H9 (cell line): Measurements from ENCODE around the gene CCDC92. TPM values are rescaled to one million over a fixed set of nuclear protein-coding genes. Genes with fewer than 3 reads are reported as not detected.

Experiments
- DNase-seq: peaks from one replicate; pipeline ENCODE4 v3.0.0-alpha.2; 2017
- H2AFZ ChIP-seq: one replicate; pipeline ENCODE4 v1.6.1; 2013; ENCODE audit warnings: mild to moderate bottlenecking, low read length, control low read depth, moderate library complexity
- H2AK5ac ChIP-seq: 2 replicates; pipeline ENCODE4 v1.6.1; 2013; ENCODE audit warnings: low read length, control low read depth, mixed read lengths; ENCODE audit not compliant: insufficient read length
- H2BK120ac ChIP-seq: one replicate; pipeline ENCODE4 v1.6.1; 2013; ENCODE audit warnings: low read depth, mild to moderate bottlenecking, low read length, control low read depth, inconsistent platforms; ENCODE audit not compliant: poor library complexity, severe bottlenecking
- H2BK12ac ChIP-seq: 2 replicates; pipeline ENCODE4 v1.6.1; 2013; ENCODE audit warnings: low read length, control low read depth, mixed read lengths, low read depth; ENCODE audit not compliant: insufficient read length
- H2BK15ac ChIP-seq: 2 replicates; pipeline ENCODE4 v1.6.1; 2013; ENCODE audit warnings: low read depth, low read length, control low read depth
- H2BK20ac ChIP-seq: one replicate; pipeline ENCODE4 v1.6.1; 2013; ENCODE audit warnings: low read depth, mild to moderate bottlenecking, low read length, control low read depth, inconsistent platforms; ENCODE audit not compliant: poor library complexity, severe bottlenecking
- H2BK5ac ChIP-seq: 2 replicates; pipeline ENCODE4 v1.6.1; 2013; ENCODE audit warnings: low read length, control low read depth, mixed read lengths; ENCODE audit not compliant: insufficient read length
- H3K14ac ChIP-seq: 2 replicates; pipeline ENCODE4 v1.6.1; 2013; ENCODE audit warnings: low read length, control low read depth; ENCODE audit not compliant: insufficient read depth
- H3K18ac ChIP-seq: 2 replicates; pipeline ENCODE4 v1.6.1; 2013; ENCODE audit warnings: low read depth, mild to moderate bottlenecking, mixed read lengths, low read length, control low read depth; ENCODE audit not compliant: insufficient read length
- H3K23ac ChIP-seq: 2 replicates; pipeline ENCODE4 v1.6.1; 2013; ENCODE audit warnings: low read length, control low read depth, mixed read lengths, low read depth; ENCODE audit not compliant: insufficient read length
- H3K23me2 ChIP-seq: 2 replicates; pipeline ENCODE4 v1.6.1; 2013; ENCODE audit warnings: low read depth, mild to moderate bottlenecking, mixed read lengths, low read length, control low read depth; ENCODE audit not compliant: insufficient read length, poor library complexity, severe bottlenecking
- H3K27ac ChIP-seq: 2 replicates; pipeline ENCODE4 v1.5.1; 2013; ENCODE audit warnings: low read length, control low read depth, mixed read lengths, low read depth; ENCODE audit not compliant: insufficient read length
- H3K27me3 ChIP-seq: 2 replicates; pipeline ENCODE4 v1.6.1; 2013; ENCODE audit warnings: low read length, control low read depth, inconsistent platforms; ENCODE audit not compliant: insufficient read depth
- H3K4ac ChIP-seq: 2 replicates; pipeline ENCODE4 v1.6.1; 2013; ENCODE audit warnings: low read depth, mild to moderate bottlenecking, control low read depth, inconsistent platforms, low read length, moderate library complexity
- H3K4me1 ChIP-seq: 2 replicates; pipeline ENCODE4 v1.6.1; 2013; ENCODE audit warnings: low read length, control low read depth, inconsistent platforms; ENCODE audit not compliant: insufficient read depth
- H3K4me2 ChIP-seq: 2 replicates; pipeline ENCODE4 v1.6.1; 2013; ENCODE audit warnings: low read length, control low read depth, mixed read lengths; ENCODE audit not compliant: insufficient read length, insufficient read depth
- H3K56ac ChIP-seq: 2 replicates; pipeline ENCODE4 v1.6.1; 2013; ENCODE audit warnings: low read depth, mild to moderate bottlenecking, mixed read lengths, low read length, control low read depth; ENCODE audit not compliant: insufficient read length
- H3K79me1 ChIP-seq: 2 replicates; pipeline ENCODE4 v1.6.1; 2013; ENCODE audit warnings: low read depth, mild to moderate bottlenecking, moderate library complexity, low read length, control low read depth, inconsistent platforms; ENCODE audit not compliant: insufficient read depth, poor library complexity, severe bottlenecking
- H3K79me2 ChIP-seq: 2 replicates; pipeline ENCODE4 v1.6.1; 2013; ENCODE audit warnings: low read length, control low read depth, inconsistent platforms; ENCODE audit not compliant: insufficient read depth
- H3K9ac ChIP-seq: 2 replicates; pipeline ENCODE4 v1.6.1; 2013; ENCODE audit warnings: low read length, control low read depth, mixed read lengths; ENCODE audit not compliant: insufficient read length; ENCODE audit errors: extremely low read depth
- H3K9me3 ChIP-seq: one replicate; pipeline ENCODE4 v1.6.1; 2013; ENCODE audit warnings: low read depth, low read length, inconsistent platforms; ENCODE audit not compliant: control insufficient read depth
- H3T11ph ChIP-seq: one replicate; pipeline ENCODE4 v1.6.1; 2013; ENCODE audit warnings: mild to moderate bottlenecking, low read length, control low read depth, inconsistent platforms
- H4K20me1 ChIP-seq: one replicate; pipeline ENCODE4 v1.6.1; 2013; ENCODE audit not compliant: control insufficient read depth, insufficient read length, insufficient read depth
- H4K5ac ChIP-seq: 2 replicates; pipeline ENCODE4 v1.6.1; 2013; ENCODE audit warnings: low read depth, mild to moderate bottlenecking, mixed read lengths, low read length, control low read depth; ENCODE audit not compliant: insufficient read length
- H4K8ac ChIP-seq: replicated peaks from 2 replicates; pipeline ENCODE4 v1.6.1; 2013; ENCODE audit warnings: low read length, control low read depth, mixed read lengths, low read depth; ENCODE audit not compliant: insufficient read length
- H4K91ac ChIP-seq: 2 replicates; pipeline ENCODE4 v1.6.1; 2013; ENCODE audit warnings: low read depth, mild to moderate bottlenecking, moderate library complexity, mixed read lengths, low read length, control low read depth; ENCODE audit not compliant: insufficient read length
- H3K27ac Mint-ChIP-seq, 3 experiments: 2 replicates in 2 of 3; 3 replicates in 1 of 3; pipeline ENCODE4 v1.8.0; 2020 to 2021; ENCODE audit warnings: mixed read lengths in 3 of 3, mild to moderate bottlenecking in 1 of 3, moderate library complexity in 1 of 3
- H3K27me3 Mint-ChIP-seq: 2 replicates; pipeline ENCODE4 v1.8.0; 2021; ENCODE audit warnings: low read depth, mild to moderate bottlenecking, moderate library complexity, mixed read lengths
- H3K36me3 Mint-ChIP-seq, 3 experiments: 2 replicates in 2 of 3; 3 replicates in 1 of 3; pipeline ENCODE4 v1.8.0; 2020 to 2021; ENCODE audit warnings: low read depth in 3 of 3, mixed read lengths in 3 of 3; ENCODE audit not compliant: insufficient read depth in 1 of 3
- H3K4me1 Mint-ChIP-seq, 2 experiments: 2 replicates each; pipeline ENCODE4 v1.8.0; 2020; ENCODE audit warnings: mixed read lengths in 2 of 2
- H3K4me3 Mint-ChIP-seq, 2 experiments: 2 replicates in 1 of 2; 3 replicates in 1 of 2; pipeline ENCODE4 v1.8.0; 2020 to 2021; ENCODE audit warnings: mild to moderate bottlenecking in 2 of 2, mixed read lengths in 2 of 2, moderate library complexity in 1 of 2
- H3K9me3 Mint-ChIP-seq, 2 experiments: 2 replicates in 1 of 2; 3 replicates in 1 of 2; pipeline ENCODE4 v1.8.0; 2020; ENCODE audit warnings: mild to moderate bottlenecking in 2 of 2, mixed read lengths in 2 of 2, moderate library complexity in 1 of 2
- WGBS: extraction: QIAGEN DNeasy Blood & Tissue Kit; methylation state at CpG from one replicate; pipeline ENCODE4 v1.1.7; 2013; ENCODE audit warnings: missing lambda C conversion rate, low lambda C conversion rate, mixed read lengths; ENCODE audit not compliant: insufficient read length; ENCODE audit errors: extremely low coverage; 5-methylcytosine and 5-hydroxymethylcytosine counted together
- total RNA-seq: library from RNA; stranded (reverse); gene quantifications from 2 replicates; pipeline ENCODE4 v1.2.1, GENCODE V29; 2021
- TF ChIP-seq, protein P1 (sequence below): fragments of 200-600 bp; sonication (generic); conservative IDR thresholded peaks from 3 replicates; pipeline ENCODE4 v1.8.0; 2021; ENCODE audit warnings: antibody characterized with exemption, mild to moderate bottlenecking

Gene CCDC92
- total RNA-seq, 1 experiment from 2014 or later, result 1.3 TPM

DNA sequence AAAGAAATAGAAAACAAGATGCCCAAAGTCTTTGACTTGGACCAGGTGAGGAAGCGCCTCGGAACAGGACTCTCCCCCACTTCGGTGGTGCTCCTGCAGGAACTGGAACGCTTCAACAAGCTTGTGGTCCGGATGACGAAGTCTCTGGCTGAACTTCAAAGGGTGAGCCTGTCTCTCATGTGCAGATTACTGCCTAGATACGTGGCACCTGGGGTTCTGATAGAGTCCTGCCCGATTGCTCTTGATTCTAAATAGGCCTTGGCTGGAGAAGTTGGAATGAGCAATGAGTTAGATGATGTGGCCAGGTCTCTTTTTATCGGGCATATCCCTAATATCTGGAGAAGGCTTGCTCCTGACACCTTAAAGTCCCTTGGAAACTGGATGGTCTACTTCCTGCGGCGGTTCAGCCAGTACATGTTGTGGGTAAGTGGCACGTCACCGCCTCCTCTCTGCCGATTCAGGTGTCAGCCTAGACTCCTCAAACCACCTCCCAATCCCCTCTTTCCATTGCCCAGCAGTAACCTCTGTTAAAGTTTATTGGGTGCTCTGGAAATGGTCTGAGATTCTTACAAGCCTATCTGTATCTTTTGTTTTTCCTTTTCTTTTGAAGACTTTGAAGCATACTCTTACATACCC lies 40.8 kb downstream of the CCDC92 start:
- Mint-ChIP-seq H3K27ac (no peak overlapping the region), H3K4me3 (no peak overlapping the region), H3K27me3 (peaks cover 96% of the 10 kb centered on the region), H3K9me3 (no peaks in the 10 kb centered on the region), H3K36me3 (no peaks in the 10 kb centered on the region), H3K4me1 (no peaks in the 10 kb centered on the region)
- H4K20me1 ChIP-seq, result no peaks in the 10 kb centered on the region
- H4K91ac ChIP-seq, result no peak overlapping the region
- no peak overlapping the region for H2AK5ac ChIP-seq
- H3K4me2 ChIP-seq, result no peak overlapping the region
- no peak overlapping the region for H3K9ac ChIP-seq
- H2BK20ac ChIP-seq, result no peak overlapping the region
- H3K27ac ChIP-seq, result no peak overlapping the region
- no peak overlapping the region for H3K23ac ChIP-seq
- no peak overlapping the region for H3K4ac ChIP-seq
- no peaks in the 10 kb centered on the region for H3K79me2 ChIP-seq
- no peak overlapping the region for H2AFZ ChIP-seq
- DNase-seq, result no peak
- no peak overlapping the region for H2BK120ac ChIP-seq
- H2BK5ac ChIP-seq, result no peak overlapping the region
- H3K14ac ChIP-seq, result no peak overlapping the region
- no peak overlapping the region for H3T11ph ChIP-seq
- H3K18ac ChIP-seq, result no peak overlapping the region
- WGBS, result no CpG with 5 or more reads among the region's 14 CpGs
- TF ChIP-seq, protein P1, sequence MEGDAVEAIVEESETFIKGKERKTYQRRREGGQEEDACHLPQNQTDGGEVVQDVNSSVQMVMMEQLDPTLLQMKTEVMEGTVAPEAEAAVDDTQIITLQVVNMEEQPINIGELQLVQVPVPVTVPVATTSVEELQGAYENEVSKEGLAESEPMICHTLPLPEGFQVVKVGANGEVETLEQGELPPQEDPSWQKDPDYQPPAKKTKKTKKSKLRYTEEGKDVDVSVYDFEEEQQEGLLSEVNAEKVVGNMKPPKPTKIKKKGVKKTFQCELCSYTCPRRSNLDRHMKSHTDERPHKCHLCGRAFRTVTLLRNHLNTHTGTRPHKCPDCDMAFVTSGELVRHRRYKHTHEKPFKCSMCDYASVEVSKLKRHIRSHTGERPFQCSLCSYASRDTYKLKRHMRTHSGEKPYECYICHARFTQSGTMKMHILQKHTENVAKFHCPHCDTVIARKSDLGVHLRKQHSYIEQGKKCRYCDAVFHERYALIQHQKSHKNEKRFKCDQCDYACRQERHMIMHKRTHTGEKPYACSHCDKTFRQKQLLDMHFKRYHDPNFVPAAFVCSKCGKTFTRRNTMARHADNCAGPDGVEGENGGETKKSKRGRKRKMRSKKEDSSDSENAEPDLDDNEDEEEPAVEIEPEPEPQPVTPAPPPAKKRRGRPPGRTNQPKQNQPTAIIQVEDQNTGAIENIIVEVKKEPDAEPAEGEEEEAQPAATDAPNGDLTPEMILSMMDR, result no peak
- H3K9me3 ChIP-seq, result no peaks in the 10 kb centered on the region
- no peaks in the 10 kb centered on the region for H3K79me1 ChIP-seq
- H2BK15ac ChIP-seq, result no peak overlapping the region
- no peak overlapping the region for H2BK12ac ChIP-seq
- H3K56ac ChIP-seq, result no peak overlapping the region
- no peak overlapping the region for H4K5ac ChIP-seq
- no peaks in the 10 kb centered on the region for H3K23me2 ChIP-seq
- H4K8ac ChIP-seq, result no peak overlapping the region
- H3K4me1 ChIP-seq, result no peaks in the 10 kb centered on the region
- H3K27me3 ChIP-seq, result no peaks in the 10 kb centered on the region; the same call in 1 of the 2 replicates
